Activated CD8-positive, alpha-beta memory T cell treated with anti-CD3 and anti-CD28 coated beads, Interleukin-2, amount 50 U/mL, for 1 hour (primary cell): Measurements from ENCODE around the gene C3orf22.

Experiments used
- DNase-seq: peaks from one replicate; pipeline ENCODE4 v3.0.0-alpha.2; 2020; ENCODE audit errors: extremely low read depth

The C3orf22 gene

DNA sequence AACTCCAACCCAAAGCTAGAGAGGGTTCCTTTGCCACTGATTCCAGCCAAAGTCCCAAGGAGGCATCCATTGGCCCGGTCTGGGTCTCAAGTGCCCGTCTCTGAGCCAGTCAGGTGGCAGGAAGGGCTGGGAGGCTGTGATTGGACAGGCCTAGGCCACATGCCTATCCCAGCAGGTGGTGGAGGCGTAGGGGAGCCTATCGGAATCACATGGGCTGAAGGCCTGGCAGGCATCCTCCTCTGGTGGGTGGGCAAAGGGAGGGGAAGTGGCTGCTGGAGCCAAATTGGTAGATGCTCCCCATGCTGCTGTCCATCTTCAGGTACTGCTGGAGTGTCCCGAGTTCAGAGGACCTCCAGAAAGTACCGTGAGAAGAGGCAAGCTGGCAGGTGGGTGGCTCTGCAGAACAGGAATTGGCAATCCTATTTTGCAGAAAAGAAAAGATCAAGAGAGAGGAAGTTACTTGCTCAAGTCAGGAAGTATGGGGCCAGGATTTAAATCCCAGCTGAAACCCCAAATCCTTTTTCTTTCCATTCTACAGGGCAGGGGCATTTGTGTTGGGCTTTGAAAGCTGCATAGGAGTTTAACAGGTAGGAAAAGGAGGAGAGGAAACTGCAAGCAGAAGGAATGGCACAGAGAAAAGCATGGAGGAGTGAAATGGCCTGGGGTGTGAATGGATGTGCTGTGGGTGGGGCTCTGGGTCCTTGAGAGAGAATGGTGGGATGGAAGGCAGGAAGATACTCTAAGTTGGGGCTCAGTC is 31.1 kb downstream of the C3orf22 start:
- DNase-seq = no peak

DNA sequence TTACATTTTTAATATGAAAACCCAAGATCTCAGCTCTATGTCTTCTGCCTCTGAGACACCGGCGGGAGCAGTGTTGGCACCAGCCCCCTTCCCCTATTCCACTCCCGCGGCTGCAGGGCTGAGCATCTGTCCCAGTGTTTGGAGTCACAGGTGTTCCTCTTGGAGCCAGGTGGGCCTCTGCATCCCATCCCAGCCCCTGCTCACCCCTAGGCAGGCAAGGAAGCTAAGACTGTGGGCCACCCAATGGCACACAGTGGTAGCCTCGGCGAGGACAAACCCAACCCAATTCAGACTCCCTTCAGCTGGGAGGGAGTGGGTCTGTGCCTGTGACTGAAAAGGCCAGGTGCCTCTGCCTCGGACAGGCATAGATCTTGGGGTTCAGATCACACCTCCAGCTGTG is 31.7 kb downstream of the C3orf22 start:
- no peak for DNase-seq

DNA sequence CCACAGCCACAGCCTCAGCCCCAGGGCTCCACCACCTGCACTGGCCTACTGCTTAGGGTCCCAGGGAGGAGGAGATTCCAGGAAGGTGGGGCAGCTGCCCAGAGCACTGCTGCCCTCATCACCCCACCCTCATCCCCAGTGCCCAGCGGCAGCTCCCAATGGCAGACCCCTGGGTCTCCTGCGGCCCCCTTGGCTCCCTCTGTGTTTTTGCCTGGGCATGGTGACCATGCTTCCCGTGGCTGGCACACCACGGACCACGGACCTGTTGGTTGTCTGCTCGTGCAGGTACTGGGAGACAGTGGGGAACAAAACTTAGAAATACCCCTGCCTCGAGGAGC is 32.1 kb downstream of the C3orf22 start:
- no peak for DNase-seq

DNA sequence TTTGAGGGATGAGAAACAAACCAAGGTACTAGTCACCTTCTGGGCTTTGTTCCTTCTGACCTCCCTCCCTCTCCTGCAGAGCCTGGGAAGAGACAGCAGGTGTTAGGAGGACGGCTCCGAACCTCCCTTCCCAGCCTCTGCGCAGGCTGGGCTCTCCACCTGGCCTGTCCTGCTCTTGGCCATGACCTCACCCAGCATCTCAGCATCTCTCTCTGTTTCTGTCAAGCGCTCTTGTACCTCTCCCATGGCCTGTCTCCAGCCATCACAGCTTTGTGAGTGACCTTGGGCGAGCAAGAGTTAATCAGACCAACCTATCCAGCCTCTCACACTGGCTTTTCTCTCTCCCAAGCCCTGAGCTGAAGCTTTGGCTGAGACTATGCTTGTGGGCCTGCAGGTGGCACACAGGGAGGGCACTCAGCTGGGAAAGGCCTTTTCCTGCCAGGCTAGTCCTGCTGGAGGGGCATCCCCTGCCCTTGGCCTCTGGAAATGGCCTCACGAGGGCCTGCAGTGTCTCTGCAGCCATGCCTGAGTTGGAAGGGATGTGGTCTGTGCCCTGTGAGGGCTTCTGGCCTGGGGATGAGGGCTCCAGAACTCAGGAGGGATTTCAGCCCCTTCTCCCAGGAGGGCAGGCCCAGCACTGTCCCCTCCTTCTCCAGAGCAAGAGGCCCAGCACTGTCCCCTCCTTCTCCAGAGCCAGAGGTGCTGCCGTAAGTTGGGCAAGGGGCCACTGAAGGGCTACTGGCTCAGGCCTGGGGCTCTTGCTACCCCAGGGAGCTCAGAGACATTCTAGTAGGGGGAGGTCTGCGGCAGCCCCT is 32.7 kb downstream of the C3orf22 start:
- DNase-seq = no peak

DNA sequence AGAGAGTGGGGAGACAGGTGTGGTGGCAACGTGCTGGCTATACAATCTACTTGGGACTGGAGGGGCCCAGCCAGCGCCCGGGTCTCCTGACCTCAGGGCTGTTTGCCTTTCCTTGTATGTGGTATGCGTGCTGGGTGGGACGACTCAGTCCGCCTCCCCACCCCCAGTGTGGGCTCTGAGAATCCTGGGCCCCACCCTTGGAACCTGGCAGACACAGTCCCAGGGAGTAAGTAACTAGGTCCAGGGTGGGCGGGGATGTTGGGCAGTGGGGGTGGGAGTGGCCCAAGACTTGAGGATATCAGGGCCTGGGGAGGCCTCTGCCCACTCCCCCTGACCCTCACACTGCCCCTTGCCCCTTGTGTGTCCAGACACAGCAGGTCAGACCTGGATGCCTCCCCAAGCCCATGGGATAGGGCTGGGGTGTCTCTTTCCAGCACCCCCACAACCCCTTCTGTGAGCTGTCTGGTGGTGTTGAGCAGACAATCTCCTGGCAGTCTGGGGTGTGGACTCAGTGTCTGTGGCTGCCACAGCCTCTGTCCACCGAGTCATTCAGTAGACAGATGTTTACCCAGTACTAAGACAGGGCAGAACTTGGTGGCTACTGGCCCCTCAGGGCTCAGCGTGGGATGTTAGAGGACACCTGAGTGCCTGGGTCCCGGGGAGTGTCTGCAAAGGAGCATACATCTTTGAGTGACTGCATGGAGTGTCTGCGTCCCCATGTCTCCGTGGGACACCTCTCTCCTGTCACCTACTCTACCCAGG is 33.5 kb downstream of the C3orf22 start:
- no peak for DNase-seq

DNA sequence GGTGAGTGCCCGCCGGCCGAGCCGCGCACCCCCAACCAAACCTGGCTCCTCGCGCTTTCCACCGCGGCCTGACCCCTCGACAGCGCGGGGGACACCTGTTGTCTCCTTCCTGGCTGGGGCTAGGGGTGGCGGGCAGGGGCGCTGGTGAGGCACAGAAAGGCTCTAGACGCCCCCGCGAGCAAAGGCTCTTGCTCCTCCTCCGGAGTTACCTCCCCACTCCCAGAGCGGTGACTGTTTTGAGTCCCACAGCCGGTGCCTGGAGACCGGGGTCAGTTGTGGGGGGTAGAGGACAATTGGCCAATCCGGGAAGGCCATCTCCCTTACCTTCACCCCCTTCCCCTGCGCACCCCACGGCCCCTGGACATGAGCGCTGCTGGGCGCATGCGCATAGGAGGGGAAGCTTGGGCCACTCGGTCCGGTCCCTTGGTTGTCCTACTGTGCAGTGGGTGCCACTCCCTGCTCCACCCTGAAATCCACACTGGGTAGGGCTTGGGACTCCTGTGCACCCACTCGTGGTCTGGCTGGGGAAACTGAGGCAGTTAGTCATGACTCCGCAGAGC is 34.2 kb downstream of the C3orf22 start:
- no peak for DNase-seq

DNA sequence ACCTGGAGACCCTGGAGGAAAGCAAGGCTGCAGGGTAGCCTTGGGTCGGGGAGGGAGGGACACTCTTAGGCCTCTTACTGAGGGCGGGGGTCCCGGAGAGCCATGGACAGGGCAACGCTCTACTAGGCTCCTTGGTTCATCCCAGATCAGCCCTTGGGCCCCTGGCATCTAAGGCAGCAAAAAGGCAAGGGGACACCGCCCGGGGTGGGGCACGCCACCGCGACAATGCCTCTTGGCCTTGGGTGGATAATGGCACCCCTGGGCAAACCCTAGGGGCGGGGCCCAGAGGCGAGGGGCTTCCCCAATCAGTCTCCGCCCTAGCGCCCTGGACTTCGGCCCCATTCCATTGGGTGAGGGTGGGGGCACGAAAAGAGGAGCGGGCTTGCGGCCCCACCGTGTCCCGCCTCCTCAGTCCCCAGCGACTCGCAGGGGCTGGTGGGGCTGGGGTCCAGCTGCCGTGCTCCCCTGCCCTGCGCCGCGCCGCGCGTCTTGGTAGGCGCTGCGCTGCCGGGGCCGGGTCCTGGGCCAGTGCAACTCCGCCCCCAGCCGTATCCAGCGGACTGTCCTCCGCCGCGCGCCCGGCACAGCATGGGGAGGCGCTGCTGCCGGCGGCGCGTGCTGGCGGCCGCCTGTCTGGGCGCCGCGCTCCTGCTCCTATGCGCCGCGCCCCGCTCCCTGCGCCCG is 34.8 kb downstream of the C3orf22 start, which contains the start of gene CHST13:
Gene CHST13 (plus strand): TSS at position 411 of the 684 bp plus-strand sequence. CDS start 178 bp downstream, at position 589.
- DNase-seq = no peak

DNA sequence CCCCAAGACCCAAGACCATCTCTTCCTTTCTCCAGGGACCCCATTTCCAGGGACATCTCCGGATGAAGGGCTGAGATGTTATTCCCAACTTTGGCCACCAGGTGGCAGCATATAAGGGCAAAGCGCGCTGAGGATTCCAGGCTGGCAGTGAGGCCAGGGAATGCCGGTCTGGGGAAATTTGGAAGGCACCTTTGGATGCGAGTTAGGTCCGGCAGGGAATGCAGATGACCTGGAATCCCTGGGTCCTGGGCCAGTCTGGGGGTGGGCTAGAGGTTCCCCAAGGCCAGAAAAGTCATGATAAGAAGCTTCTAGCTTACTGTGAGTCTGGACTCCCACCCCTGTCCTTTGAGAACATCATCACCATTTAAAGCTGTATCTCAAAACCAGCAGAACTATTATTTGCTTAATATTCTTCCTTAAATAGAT is 36.4 kb downstream of the C3orf22 start:
- no peak for DNase-seq

DNA sequence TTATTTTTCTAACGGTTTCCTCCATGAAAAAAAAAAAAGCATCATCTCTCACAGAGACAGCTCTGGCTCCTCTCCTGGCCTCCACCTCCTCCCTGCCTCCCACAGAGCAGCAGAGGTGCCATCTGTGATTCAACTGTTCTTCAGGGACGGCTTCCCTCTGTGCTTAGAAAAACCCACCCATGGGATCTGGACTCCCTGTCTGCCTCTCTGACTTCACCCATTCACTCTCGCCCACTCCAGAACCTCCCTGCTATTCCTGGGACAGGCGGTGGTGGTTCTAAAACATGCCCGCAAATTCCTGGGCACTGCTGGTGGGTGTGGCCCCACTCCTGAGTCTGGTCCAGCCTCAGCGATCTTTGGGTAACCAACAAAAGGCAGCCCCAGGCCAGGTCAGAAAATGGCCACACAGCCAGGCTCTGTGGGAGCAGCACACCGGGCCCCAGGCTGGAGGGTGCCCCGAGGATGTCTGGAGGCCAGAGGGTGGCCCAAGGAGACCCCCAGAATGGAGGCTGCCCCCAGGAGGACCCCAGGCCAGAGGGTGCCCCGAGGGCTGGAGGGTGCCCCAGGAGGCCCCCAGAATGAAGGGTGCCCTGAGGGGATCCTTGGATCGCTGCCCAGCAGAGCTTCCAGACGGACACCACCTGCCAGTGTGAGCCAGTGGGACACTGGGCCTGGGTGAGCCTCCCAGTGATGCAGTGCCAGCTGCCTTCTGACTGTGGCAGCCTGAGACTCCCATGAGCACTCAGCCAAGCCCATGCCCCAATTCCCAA is 37.4 kb downstream of the C3orf22 start:
- DNase-seq = no peak

DNA sequence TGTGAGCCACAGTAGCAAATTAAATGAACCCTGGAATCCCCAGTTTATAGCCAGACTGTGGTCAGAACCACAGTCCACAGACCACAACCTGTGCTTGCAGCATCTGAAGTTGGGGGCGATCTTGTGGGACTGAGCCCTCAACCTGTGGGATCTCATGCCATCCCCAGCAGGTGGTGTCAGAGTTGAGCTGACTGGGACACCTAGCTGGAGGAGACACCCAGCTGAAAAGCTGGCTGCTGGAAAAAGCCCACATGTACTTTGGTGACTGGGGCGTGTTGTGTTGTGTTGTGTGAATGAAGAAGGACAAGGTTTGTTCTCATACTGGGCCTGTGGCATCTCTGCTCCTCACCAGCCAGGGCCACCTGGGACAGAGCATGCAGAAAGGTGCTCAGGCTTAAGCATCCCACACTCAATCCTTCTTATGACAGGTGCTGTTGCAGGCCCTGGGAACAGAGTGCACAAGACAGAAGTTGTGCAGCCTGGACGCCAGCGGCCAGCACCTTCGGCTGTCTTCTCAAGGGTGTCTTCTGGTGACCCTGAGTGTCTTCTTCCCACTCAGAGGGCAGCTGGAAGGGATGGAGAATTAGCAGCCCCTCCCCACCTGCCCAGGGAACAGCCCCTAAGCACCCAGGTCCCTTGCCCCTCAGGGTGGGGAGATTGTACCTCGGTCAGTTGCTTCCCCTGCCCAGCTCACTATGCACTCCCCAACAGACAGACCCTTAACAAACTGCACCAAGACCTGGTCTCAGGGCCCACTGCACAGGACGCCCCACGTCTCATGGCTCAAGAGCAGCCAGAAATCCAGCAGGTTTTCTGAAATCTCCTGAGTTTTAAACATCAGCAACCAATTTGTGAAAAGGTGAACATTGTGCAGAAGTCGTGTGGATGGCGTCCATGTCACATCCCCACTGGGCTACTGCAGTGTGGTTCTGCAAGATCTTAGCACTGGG is 39.0 kb downstream of the C3orf22 start:
- no peak for DNase-seq

DNA sequence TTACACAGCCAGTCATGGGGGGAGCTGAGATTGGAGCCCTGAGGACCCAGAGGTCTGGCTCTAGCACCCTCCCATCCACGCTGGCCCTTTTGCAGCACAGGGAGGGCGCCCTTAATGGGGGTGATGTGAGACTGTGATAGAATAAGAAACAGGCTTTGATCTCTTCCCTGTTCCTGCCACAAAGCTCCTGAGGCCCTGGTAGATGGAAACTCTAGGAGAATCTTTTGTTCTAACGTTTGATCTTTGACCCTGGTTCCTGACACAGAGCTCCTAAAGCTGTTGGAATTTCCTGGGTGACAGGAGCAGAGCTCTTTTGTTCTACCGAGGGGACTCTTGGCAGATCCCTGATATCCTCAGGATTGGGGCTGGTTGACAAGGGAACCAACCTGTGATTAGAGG is 40.0 kb downstream of the C3orf22 start:
- DNase-seq = no peak

DNA sequence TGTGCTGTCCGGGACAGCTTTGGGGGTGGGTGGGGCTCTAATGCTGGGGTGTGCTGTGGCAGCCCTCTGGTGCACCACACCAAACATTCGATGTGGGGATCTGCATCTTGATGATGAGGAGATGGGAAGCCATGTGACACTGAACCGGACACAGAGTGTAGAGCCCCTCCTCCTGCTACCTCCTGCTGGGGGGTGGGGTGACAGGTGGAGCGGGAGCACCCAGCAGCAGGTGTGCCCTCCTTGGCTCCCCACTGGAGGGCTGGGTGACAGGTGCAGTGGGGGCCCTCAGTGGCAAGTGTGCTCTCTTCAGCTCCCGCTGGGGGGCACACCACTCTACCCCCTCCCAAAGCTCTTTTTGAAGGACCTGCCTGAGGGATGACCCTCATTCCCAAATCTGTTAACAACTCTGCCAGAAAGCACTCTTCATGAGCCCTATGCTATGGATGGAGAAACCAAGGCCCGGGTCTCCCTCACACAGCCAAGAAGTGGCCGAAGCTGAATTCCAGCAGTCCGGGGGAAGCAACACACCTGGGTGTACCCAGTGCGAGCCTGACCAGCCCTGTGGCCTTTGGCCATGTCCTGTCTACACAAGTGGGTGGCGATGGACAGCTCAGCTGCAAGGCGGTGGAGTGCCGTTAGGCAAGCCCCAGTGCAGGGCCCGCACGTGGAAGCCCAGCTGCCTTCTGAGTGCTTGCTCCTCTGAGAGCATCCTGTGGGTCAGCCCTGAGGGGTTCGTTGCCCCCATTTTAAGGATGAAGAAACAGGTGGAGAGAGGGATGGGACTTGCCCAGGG is 40.5 kb downstream of the C3orf22 start:
- DNase-seq = no peak

DNA sequence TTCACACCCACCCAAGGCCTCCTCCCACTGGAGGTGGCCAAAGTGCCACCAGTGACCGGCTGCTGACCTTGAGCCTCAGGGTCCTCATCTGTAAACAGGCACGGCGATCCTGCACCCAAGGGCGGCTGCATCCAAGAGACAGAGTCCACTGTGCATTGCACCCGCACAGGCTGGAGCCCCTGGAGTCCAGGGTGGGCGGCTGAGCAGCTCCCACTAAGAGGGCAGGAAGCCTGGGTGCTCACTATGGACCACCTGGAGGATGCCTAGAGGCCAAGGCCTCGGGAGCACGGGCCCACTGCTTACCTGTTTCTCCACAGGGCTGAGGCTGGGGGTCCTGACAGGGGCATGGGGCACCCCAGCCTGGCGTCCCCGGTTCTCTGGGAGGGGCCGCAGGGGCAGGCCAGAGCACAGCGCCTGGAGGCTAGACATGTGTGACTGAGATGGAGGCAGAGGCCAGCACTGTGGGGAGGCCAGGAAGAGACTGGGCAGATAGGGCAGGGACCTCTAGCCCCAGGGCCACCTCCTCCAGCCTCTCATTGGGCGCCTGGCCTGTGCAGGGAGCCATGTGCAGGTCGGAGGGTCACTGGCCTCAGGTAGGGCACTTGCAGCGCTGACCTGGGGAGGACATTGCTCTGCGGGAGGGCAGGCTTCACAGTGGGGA is 41.3 kb downstream of the C3orf22 start, which contains the start of gene UROC1:
Gene UROC1 (minus strand): TSS at position 483 of the 661 bp plus-strand sequence. CDS start 54 bp downstream, at position 429.
- no peak for DNase-seq

DNA sequence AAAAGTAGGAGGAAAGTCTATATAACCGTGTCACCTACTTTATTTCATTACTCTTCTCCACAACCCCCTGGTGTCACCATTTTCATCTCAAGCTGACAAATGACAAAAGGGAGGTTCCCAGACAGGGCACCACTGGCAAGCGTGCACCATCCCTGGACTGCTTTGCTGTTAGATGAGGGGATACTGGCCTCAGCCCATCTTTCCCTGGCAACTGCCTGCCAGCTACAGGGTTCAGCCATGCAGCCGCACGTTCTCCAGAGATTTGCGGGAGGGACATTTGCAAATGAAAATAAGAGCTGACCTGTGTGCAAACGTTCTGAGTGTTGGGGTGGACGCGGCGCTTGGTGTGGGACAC is 41.8 kb downstream of the C3orf22 start:
- no peak for DNase-seq

DNA sequence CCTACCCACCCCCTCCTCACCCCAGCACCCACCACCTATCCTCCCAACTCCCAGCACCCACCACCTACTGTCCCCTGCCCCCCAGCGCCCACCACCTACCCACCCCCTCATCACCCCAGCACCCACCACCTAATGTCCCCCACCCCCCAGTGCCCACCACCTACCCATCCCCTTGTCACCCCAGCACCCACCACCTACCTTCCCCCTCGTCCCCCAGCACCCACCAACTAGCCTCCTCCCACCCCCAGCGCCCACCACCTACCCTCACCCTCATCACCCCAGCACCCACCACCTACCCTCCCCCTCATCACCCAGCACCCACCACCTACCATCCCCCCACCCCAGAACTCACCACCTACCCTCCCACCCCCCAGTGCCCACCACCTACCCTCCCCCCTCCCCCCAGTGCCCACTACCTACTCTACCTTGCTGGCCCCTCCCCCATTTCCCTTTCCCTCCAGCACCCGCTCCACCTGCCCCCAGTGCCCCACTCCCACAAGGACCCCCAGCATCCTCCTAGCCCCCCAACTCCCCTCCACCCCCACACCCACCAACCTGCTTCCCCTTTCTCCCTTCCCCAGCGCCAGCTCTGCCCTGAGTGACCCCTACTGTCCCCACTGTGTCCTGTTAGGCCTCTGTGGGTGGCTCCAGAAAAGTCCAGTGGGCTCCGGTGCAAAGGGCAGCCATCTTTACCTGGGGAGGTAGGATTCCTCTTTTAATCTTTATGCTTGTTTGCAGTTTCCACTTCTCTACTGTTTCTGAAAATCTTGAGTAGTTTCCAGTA is 42.4 kb downstream of the C3orf22 start:
- no peak for DNase-seq

DNA sequence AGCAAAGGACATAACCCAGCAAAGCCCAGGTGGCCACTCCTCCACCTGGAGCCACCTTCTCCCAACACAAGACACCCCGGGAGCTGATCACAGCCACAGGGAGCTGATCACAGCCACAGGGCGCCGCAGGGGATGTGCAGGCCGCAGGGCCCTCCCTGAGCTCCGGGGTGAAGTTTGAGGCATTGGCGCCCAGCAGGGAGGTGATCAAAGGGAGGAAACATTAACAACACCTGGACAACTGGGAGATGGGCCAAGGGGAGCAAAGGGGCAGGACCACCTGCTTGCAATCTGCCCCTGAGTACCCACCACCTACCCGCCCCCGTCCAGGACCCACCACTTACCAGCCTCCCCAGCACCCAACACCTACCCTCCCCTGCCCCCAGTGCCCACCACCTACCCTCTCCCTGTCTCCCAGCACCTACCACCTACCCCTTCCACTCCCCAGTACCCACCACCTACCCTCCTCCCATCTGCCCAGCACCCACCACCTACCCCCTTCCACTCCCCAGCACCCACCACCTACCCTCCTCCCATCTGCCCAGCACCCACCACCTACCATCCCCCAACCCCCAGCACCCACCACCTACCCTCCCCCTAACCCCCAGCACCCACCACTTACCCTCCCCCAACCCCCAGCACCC is 43.5 kb downstream of the C3orf22 start:
- DNase-seq = no peak

DNA sequence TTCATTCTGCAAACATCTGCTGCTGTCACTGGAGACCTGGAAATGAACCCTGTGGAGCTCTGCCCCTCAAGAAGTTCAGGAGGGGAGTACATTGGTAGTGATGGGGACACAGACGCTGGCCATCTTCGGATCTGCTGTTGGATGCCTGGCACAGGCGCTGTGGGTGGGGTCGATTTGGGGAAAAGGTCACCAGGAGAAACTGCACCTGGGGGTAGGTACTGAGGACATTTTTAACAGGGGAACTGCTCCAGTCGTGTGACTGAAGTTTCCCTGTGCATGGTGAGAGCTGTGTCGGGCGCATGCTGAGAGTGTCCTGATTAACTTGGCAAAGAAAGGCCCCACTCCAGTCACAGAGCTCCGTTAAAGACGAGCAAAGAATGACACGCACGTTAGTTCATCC is 44.6 kb downstream of the C3orf22 start:
- no peak for DNase-seq
